ENCODE measurements around the gene ROMO1.
"Not testable (repeated sequence)": the region's sequence is repeated elsewhere in the genome, so short reads cannot be mapped to it uniquely, and the experiment has no call there.

ROMO1 gene

GRCh38 chr20:35715652-35716051 lies 16.4 kb downstream of the ROMO1 start:
- Histone ChIP-seq H3K79me2 (ENCODE audit: low read length) (peaks cover 97% of the 10 kb centered on the region), H3K4me2 (ENCODE audit: low read length) (no peak overlapping the region), H3K9ac (ENCODE audit: low read length) (no peak overlapping the region), H3K27ac (ENCODE audit: low read length) (no peak overlapping the region), H4K20me1 (ENCODE audit: insufficient read depth, low read length) (peaks cover 88% of the 10 kb centered on the region), H3K27me3 (ENCODE audit: low read depth, low read length) (no peaks in the 10 kb centered on the region), H3K4me1 (ENCODE audit: low read length) (peaks cover 26% of the 10 kb centered on the region), H3K36me3 (replicated peaks; ENCODE audit: low read depth, low read length) (peaks cover 76% of the 10 kb centered on the region), H3K4me3 (ENCODE audit: low read length) (no peak overlapping the region), H2AFZ (ENCODE audit: low read depth, low read length) (no peak overlapping the region), H3K9me3 (ENCODE audit: insufficient read depth, low read length) (no peaks in the 10 kb centered on the region)
- TF ChIP-seq CTCF (IDR thresholded peaks at IDR 0.05; ENCODE audit: low read depth, low read length) (no peak), EZH2phosphoT487 (IDR thresholded peaks at IDR 0.05; ENCODE audit: low read depth) (no peak)

- H4K20me1 ChIP-seq (ENCODE audit: insufficient read depth, low read length), result peaks cover 88% of the 10 kb centered on the region
- no peak for TF ChIP-seq CTCF (IDR thresholded peaks at IDR 0.05; ENCODE audit: low read depth, low read length)
- TF ChIP-seq EZH2phosphoT487 (IDR thresholded peaks at IDR 0.05; ENCODE audit: low read depth), result no peak
- peaks cover 76% of the 10 kb centered on the region for H3K36me3 ChIP-seq (replicated peaks; ENCODE audit: low read depth, low read length)
Observed at GRCh38 chr20:35716330-35716729, 17.1 kb downstream of the ROMO1 start.

GRCh38 chr20:35718321-35718720 lies 19.1 kb downstream of the ROMO1 start:
- H3K4me2 ChIP-seq (ENCODE audit: low read length); H3K27ac ChIP-seq (ENCODE audit: low read length); H3K4me1 ChIP-seq (ENCODE audit: low read length); H3K9ac ChIP-seq (ENCODE audit: low read length); H3K4me3 ChIP-seq (ENCODE audit: low read length); H3K9me3 ChIP-seq (ENCODE audit: insufficient read depth, low read length); H3K27me3 ChIP-seq (ENCODE audit: low read depth, low read length); H2AFZ ChIP-seq (ENCODE audit: low read depth, low read length): not testable (repeated sequence)
- Histone ChIP-seq H3K36me3 (replicated peaks; ENCODE audit: low read depth, low read length) (peaks cover 76% of the 10 kb centered on the region), H4K20me1 (ENCODE audit: insufficient read depth, low read length) (peaks cover 86% of the 10 kb centered on the region), H3K79me2 (ENCODE audit: low read length) (peaks cover 97% of the 10 kb centered on the region)

More at GRCh38 chr20:35716330-35716729, 17.1 kb downstream of the ROMO1 start:
- no peak overlapping the region for H3K4me3 ChIP-seq (ENCODE audit: low read length)
- H3K27ac ChIP-seq (ENCODE audit: low read length), result no peak overlapping the region
- no peaks in the 10 kb centered on the region for H3K9me3 ChIP-seq (ENCODE audit: insufficient read depth, low read length)
- H3K9ac ChIP-seq (ENCODE audit: low read length), result no peak overlapping the region
- H3K79me2 ChIP-seq (ENCODE audit: low read length), result peaks cover 97% of the 10 kb centered on the region
- H3K4me1 ChIP-seq (ENCODE audit: low read length), result peaks cover 22% of the 10 kb centered on the region
- no peaks in the 10 kb centered on the region for H3K27me3 ChIP-seq (ENCODE audit: low read depth, low read length)
- H3K4me2 ChIP-seq (ENCODE audit: low read length), result no peak overlapping the region
- H2AFZ ChIP-seq (ENCODE audit: low read depth, low read length), result no peak overlapping the region

GRCh38 chr20:35718972-35719635 lies 19.9 kb downstream of the ROMO1 start:
- Histone ChIP-seq H2AFZ (ENCODE audit: low read depth, low read length) (no peak overlapping the region), H3K9me3 (ENCODE audit: insufficient read depth, low read length) (no peaks in the 10 kb centered on the region), H3K4me3 (ENCODE audit: low read length) (no peak overlapping the region), H4K20me1 (ENCODE audit: insufficient read depth, low read length) (peaks cover 87% of the 10 kb centered on the region), H3K9ac (ENCODE audit: low read length) (no peak overlapping the region), H3K4me1 (ENCODE audit: low read length) (peaks cover under 1% of the 10 kb centered on the region; the same call in 1 of the 2 replicates), H3K4me2 (ENCODE audit: low read length) (no peak overlapping the region), H3K27me3 (ENCODE audit: low read depth, low read length) (no peaks in the 10 kb centered on the region), H3K36me3 (replicated peaks; ENCODE audit: low read depth, low read length) (peaks cover 76% of the 10 kb centered on the region), H3K27ac (ENCODE audit: low read length) (no peak overlapping the region), H3K79me2 (ENCODE audit: low read length) (peaks cover 97% of the 10 kb centered on the region)
- TF ChIP-seq CTCF (IDR thresholded peaks at IDR 0.05; ENCODE audit: low read depth, low read length), result no peak
- TF ChIP-seq EZH2phosphoT487 (IDR thresholded peaks at IDR 0.05; ENCODE audit: low read depth), result no peak
